EH (cell line): ENCODE data around the gene F10.
A peak's percentile ranks its signal among the peaks of the same experiment; 100 is the strongest.
"Not testable (repeated sequence)": the region's sequence is repeated elsewhere in the genome, so short reads cannot be mapped to it uniquely, and the experiment has no call there.

ENCODE experiments used
- DNase-seq: peaks from one replicate; pipeline ENCODE4 v3.0.0-alpha.2; 2015; ENCODE audit warnings: low read depth

F10 gene

GRCh38 chr13:113153810-113154748, 31.5 kb downstream of the F10 start:
- DNase-seq: peak; percentile 77

DNA sequence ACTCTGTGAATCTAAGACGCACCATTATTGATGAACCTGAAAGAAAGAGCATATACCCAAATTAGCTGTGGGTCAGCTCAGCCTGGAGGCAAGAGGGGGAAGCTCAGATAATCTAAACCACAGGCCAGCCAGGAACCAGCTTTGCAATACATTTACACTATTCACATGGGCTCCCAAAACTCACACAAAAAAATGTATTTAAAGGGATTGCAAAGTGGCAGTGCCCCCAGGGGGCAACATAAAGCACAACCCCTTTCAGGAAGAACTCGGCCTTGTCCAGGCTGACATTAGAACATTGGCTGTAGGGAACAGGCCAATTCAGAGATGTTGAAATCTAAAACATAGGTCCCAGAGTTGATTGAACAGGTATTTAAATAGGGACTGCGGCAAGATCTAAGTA, 32.6 kb downstream of the F10 start:
- no peak for DNase-seq

GRCh38 chr13:113155982-113156655, 33.5 kb downstream of the F10 start:
- no peak for DNase-seq

GRCh38 chr13:113157206-113157928, 34.8 kb downstream of the F10 start:
- no peak for DNase-seq

- no peak for DNase-seq
Measured at GRCh38 chr13:113157929-113158747, 35.5 kb downstream of the F10 start, which contains the start of gene PROZ. TSS of gene PROZ (plus strand) at chr13:113158648. CDS start at chr13:113158661, 13 bp downstream.

DNA sequence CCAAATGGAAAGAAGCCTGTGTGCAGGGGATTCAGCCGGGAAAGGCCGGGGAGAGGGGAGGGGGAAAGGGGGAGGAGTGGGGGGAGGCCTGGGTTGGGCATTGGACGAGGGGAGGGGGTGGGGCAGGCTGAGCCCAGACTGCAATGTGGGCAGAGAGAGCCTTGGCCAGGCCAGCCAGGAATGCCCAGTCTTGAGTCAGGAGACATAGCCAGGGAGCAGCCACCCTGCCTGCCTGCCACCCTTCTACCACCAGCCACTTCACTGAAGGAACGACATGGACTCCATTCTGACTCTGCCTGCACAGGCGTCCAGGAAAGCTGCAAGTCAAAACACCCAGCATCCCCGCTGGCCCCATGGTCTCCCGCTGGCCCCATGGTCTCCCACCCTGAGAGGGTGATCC, 36.3 kb downstream of the F10 start:
- DNase-seq: no peak

GRCh38 chr13:113159701-113160100, 37.1 kb downstream of the F10 start:
- DNase-seq: no peak

GRCh38 chr13:113160983-113161382, 38.4 kb downstream of the F10 start:
- DNase-seq: no peak

- no peak for DNase-seq
Measured at GRCh38 chr13:113161433-113161832, 38.8 kb downstream of the F10 start.

- DNase-seq: not testable (repeated sequence)
Measured at GRCh38 chr13:113161975-113162374, 39.4 kb downstream of the F10 start.

DNA sequence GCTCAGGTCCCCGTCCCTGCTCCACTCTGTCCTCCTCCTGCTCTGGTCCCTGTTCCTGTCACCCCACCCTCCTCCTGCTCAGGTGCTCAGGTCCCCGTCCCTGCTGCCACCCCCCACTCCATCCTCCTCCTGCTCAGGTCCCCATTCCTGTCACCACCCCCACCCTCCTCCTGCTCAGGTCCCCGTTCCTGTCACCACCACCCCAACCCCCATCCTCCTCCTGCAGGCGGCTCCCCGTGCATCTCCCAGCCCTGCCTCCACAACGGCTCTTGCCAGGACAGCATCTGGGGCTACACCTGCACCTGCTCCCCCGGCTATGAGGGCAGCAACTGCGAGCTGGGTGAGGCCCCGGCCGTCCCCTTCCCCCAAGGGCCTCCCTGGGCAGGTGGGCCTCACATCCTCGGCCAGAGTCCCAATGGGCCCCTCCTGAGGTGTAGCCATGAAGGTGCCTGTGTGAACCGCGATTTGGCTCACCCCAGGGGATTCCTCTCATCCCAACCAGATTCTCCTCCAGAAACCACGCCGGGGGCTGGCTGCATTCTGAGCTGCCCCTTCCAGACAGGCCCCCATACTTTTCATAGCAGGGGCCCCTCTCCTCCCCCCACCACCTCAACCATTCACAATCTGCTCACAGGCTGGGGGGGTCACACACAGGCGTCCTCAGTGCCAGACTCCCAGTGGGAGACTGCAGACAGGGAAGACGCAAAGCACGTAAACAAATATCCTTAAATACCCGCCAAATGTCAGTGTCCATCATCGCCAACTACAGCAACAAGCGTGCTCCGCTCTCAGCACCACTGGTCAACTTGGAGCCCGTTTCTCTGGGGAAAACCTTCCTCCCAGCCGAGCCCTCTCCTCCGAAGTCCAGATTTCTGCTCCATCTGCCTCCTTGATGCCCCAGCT, 40.4 kb downstream of the F10 start:
- no peak for DNase-seq

GRCh38 chr13:113164492-113164891, 41.9 kb downstream of the F10 start:
- DNase-seq: no peak

DNA sequence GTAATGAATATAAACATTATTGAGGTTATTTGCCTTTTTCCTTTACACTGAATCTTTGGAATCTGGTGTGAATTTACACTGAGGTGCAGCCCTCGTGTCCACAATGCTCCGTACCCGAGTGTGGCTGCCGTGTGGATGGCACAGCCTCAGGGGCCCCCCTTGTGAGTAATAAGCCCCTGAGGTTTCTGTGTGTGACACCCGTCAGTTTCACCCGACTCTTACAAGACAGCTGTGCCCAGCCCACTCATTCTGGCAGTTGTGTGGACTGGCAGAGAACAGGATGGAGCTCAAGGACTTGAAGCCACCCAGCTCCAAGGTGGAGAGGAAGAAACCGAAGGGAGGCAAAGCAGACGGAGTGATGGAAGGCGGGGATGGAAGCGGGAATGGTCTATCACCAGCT, 43.7 kb downstream of the F10 start:
- DNase-seq: no peak

- no peak for DNase-seq
Measured at GRCh38 chr13:113166681-113167080, 44.1 kb downstream of the F10 start.

DNA sequence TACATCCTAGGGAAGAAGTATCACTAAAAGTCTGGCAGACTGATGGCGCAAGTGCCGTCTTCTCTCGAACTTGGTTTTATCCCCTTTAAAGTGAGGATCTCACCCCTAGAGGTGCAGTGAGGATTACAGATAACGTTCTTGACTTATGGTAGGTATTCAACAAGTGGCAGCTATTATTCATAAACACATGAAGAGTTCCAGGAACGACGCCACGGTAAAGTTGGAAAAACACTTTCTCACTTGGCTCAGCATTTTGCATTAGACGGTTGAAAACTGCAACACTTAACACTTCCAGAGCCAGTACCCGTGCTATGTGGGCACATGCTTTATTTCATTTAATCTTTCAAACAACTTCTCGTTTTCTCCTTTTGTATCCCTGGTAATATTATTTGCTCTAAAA, 44.6 kb downstream of the F10 start:
- DNase-seq: no peak

DNA sequence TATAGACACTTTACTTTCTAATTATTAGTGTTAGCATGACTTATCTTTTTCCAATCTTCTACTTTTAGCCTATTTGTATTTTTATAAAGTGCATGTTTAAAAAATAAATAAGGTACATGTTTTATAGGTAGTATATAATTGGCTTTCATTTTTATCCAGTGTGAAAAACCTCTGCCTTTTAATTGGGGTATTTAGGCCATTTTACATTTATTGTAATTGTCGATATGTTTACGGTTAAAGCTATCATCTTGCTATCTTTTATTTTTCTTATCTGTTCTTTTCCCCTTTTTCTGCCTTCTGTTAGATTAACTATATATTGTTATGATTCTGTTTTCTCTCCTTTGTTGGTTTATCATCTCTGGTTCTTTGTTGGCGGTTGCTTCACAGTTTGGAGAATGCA, 45.0 kb downstream of the F10 start:
- DNase-seq: no peak

DNA sequence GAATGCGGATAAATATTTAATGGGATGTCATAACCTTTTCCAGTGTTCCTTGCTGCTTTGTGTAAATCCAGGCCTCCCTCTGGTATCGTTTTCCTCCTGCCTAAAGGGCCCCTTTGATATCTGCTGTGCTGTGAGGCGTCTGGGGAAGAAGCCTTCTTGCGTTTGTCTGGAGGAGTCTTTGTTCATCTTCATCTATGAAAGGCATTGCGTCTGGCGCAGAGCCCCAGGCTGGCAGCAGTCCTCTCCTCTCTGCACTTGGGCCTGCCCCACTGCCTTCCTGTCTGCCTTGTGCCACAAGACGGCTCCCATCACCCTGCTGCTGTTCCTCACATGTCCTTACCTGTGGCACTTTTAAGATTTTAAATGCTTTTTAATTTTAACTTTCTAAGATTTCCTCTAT, 45.6 kb downstream of the F10 start:
- no peak for DNase-seq

DNA sequence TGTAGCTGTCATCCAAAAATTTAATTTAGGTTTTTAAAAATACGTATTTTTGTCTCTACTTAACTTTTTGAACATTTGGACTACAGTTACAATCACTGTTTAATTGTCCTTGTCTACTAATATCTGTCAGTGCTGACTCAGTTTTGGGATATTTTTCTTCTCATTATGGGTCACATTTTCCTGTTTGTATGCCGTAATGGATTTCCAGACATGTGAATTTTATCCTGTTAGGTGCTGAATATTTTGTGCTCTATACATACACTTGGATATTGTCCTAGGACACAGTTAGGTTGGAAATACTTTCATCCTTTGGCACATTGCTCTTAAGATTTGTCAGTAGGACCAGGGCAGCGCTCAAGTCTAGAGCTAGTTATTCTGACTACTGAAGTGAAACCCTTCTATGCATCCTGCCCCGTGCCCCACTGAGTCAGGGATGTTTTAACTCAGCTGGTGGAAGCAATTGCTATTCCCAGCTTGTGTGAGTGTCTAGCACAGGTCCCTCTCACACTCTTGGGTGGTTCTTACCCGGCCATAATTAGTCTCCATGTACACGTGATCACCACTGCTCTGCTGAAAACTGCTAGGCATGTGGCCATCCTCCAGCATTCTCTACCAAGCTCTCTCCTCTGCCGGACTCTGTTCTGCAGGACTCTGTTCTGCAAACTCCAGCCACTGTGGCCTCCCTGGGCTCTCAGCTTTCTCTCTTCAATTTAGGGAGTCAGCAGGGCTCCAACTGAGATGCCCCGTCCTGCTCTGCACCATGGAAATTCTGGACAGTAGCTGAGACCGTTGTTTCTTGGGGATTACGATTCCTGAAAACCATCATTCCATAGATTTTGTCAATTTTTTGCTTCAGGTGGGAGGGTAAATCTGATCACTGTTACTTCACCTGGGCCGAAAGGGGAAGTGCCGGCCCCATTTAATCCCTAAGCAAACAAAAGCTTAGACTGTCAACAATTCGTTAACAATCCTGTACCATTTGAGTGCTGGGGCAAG, 47.0 kb downstream of the F10 start:
- DNase-seq: no peak

- DNase-seq: no peak
Measured at GRCh38 chr13:113170511-113170910, 47.9 kb downstream of the F10 start.
